Mesenteric fat pad (tissue), 1 donor: ENCODE measurements around the gene SEMA5A. TPM values are rescaled to one million over a fixed set of nuclear protein-coding genes. Genes with fewer than 3 reads are reported as not detected.

ENCODE experiments used
- DNase-seq: peaks from one replicate; pipeline ENCODE4 v3.0.0-alpha.2; 2020; ENCODE audit warnings: low spot score
- total RNA-seq: library from RNA; stranded (reverse); fragmentation: NEBNext Ultra II Directional; extraction: Animal tissue kit (Norgen Biotek cat#: 25700); gene quantifications from one replicate; pipeline ENCODE4 v1.2.1, GENCODE V29; 2021
- donor health status: DM: yes; HTN: yes; CAD: no.

SEMA5A gene
- total RNA-seq, 1 donor from 2014 or later: 7.9 TPM

DNA sequence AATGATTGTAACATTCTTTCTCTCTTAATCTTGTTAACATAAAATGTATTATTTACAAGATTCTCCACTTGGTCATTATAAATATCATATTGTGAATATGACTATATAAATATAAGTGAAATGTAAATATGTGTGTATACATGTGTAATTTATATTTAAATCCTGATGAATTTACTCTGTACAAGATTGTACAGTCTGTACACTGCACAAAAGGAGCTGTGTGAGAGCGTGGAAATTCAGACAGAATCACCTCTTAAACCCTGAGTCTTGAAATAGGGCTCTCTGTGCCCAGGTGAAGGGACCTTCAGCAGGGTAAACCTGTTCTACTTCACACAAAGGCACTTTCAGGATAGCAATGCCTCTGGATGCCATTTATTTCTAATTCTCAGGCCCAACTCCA lies 456.0 kb downstream of the SEMA5A start:
- DNase-seq: no peak

DNA sequence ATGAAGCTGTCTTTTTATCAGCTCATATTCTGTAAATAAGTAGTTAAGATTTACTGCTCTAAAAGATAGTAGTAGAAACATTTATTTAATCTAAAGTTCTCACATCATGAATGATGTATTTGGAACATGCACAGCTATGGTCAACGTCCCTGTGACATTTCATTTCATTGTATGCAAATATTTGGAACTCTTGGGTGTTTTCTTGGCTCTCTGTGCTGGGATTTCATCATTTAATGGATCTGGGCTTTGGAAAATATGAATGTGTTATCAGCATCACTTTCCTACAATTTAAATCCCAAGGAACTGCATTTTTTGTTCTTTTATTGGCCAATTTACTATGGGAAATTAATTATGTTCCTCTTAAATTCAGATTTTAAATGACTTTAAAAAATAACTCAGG lies 462.9 kb downstream of the SEMA5A start:
- no peak for DNase-seq

DNA sequence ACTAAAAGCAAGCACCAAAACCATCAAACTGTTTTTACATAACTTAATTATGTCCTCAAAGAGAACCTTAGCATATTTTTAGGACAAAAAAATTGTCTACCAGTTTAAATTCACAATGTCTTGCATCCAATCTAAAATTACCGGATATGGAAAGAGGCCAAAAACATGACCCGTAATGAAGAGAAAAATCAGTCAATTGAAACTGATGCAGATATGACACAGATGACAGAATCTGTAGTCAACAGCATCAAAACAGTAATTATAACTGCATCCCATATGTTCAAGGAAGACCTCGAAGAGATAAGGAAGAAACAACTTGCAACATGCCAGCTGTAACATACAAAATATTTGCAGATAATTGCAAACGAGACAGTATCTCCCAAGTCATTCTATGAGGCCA lies 473.2 kb downstream of the SEMA5A start:
- DNase-seq: no peak

DNA sequence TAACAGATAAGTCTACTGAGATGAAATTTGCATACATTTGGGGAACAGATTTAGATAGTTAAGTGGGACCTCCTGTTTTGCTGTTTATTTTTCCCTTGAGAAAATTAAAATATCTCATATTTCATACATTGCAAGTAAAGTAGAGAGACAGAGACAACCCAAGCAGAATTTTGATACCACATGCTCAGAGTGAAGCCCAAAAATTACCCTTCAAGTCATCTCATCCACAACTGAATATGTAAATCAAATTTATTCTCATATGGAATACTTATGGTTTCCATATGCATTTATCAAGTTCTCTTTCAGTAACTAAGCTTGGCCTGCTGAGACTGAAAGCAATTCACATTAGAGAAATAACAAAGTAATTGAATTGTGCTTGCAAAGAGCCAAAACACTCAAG lies 474.4 kb downstream of the SEMA5A start:
- no peak for DNase-seq

DNA sequence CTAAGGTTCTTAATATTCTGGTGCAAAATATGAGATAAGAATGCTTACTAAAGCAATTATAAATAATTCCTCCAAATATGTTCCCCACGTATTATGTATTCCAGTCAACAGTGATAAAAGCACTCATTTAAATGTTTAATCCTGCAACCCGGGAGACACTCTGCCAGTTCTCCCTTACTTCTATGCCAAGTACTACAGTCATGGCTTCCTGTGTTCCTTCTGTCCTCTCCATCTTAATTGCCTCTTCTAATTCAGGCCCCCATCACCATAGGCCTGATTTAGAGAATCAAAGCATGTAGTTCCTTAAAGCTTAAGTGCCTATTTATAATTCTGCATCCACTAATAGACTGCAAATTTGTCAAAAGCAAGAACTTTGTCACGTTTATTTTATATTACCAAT lies 474.8 kb downstream of the SEMA5A start:
- DNase-seq: no peak

DNA sequence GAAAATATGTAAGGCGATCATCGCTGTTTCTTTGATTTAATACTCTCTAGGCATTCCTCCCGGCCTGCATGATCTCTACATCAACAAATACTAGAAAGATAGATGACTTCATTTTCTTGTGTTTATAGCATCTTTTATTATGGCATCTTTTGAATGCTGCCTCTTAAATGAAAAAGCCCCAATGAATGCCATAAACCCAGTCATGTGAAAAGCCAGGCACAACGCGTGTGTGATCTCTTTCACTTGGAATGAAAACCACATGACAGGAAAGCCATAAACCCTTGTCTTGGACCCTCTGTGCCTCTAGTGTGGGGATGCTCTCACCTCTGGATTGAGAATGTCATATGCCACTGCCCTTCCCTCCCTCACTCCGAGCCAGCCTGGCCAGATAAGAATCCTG lies 476.2 kb downstream of the SEMA5A start:
- DNase-seq: no peak

DNA sequence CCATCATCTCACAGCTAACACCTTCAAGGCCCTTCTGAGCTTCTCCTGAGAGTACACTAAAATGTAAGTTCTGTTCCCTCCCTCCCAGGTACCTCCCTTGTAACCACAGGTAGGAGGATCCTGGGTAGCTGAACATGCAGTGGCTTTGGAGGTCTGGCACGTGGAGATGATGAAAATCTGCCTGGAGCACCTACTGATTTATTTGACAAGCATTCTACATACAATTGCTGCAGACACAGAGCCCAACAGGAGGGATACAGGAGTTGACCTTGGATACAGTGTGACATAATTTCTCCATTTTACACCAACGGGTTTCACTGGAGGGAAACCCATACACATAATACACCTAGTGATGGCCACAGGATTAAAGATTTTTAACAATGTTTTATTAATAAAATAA lies 478.7 kb downstream of the SEMA5A start:
- DNase-seq: no peak

DNA sequence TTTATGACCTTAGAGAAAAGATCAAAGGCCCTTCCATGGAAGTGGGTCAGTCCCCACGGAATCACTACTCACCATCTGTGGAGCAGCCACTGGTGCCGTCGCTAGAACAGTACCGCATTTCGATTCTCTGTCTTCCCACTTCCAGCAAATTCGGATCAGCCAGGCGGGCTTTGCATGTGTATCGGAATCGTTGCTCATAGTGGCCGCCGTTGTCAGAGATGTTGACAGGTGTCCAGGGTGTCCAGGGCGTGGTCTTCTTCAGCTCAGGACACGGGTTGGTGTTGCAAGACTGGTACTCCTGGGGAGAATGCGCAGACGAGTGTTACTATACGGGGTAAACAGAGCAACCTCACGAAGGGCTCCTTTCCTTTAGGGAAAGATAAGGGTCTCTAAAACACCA lies 479.5 kb downstream of the SEMA5A start:
- DNase-seq: no peak

DNA sequence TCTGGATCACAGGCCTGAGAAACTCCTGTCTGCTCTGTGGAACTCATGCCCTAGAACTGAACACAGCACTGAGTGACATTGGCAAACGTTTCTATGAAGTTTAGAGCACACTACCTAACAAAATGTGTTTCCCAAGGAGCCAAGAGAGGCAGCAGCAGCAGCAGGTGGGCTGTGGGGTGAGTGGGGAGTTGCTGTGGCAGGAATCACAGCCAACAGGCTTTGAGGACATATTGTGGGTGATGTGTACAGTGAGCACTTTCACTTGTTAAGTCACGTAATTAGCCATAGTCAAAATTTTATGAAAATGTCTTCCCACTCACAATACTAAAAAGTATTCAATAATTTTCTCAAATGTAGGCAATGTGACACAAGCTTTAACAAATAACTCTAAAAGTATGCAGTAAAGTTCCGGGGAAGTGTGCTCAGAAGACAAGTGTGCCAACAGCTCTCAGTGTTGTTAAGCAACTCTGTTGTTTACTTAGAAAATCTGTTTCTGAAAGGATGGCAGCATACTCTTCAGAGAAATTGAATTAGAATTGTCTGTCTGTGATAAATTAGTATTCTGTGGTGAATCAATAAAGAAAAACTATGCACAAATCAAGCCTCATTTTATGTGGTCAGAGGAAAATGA lies 482.1 kb downstream of the SEMA5A start:
- no peak for DNase-seq

DNA sequence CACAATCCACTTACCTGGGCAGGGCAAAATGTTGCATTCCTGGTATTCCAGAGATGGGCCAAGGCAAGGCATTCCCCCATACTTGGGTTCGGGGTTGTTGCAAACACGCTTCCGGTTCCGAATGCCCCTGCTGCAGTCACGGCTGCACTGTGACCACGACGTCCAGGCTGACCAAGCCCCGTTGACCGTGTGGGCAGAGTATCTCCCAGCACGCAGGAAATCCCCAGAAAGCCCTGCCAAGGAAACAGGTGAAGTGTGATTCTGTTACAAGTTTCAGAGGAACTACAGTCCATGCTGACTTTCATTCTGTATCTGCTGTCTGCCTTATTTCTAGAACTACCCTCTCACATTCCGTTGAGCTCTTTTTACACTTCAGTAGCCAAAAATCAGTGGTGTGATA lies 483.0 kb downstream of the SEMA5A start:
- no peak for DNase-seq

DNA sequence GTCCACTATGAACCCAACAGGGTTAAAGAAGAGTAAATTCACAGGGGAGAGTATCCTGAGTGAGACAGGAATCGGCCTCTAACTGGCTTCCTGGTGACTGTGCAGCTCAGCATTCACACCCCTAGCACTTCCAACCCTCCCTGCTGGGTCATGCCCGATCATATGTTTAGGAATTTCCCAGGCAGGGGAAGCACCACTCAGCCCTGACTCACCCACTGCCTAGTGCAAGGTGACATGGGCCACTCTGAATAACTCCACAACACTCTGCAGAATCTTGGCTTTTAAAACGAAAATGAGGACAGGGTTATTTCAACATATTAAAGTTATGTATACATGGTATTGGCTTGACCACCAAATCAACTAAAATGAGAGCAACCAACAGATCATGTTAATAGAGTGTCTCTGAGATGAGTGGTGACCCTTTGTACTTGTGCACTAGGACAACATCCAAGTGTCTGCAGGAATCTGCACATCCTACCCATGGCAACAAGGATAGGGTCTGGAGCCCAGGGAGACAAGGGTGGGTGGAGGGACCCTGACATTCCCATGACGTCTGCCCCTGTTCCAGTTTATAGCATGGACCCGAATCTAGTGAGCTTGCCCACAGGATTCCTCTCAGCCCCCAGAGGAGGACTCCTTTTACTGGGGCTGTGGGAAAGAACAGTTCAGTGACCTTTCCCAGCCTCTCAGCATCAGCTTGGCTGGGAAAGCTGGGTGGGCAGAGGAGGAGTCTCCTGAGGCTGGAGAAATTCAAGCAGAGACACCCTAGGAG lies 485.8 kb downstream of the SEMA5A start:
- no peak for DNase-seq

DNA sequence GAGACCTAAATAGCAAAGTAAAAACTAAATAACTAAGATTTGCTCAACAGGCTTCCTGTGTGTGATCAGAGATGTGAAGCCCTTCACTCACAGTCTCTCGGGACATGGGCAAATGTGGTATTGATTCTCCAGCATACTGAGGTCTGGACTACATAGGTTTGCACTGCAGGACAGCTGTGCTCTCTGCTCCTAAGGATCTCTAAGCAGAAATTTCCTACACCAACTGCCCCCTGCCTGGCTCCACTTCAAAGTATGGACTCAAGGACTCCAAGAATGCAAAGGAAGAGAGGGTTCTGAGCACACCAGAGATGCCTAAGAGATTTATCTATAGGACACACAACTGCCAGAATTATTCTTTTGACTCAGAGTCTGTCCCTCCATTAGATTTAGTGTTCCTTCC lies 487.2 kb downstream of the SEMA5A start:
- no peak for DNase-seq

DNA sequence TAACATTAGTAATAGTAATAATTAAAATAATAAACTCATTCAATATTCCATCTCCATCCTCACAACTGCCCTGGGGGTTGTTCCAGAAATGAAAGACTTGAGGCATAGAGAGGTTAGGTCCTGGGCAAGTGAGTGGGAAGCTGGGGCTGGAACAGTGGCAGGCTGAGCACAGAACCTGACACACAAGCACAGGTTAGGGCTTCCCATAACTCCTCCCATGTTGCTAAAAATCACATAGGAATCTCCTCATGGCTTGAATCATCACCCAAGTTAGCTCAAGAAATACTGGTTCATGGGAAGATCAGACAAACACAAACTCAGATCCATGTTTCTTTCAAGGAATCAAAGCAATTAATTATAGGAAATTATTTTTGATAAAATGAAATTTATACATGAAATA lies 487.7 kb downstream of the SEMA5A start:
- no peak for DNase-seq

DNA sequence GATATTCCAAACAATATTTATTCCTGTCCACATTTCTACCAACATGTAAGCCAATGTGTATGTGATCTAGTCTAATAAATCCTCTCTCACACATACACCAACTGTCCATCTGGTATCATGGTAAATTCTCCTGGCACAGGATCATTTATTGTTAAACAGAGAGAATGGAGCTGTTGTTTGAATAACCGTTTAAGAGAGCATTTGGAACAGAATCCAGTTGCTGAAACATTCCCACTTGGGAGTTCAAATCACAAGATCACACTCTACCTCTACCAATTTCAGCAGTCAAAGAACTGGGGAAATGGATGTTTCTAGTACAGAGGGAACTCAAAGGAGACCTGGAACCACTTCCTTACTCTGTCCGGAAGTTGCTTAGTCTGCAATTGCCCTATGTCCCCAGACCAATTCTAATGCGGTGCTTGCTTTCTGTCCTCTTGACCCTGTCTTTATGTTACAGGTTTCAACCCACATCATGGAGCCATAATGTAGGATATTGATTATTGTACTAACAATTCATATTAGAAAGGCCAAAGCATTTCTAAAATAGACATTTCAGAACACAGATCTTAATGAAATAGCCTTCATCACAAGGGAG lies 488.4 kb downstream of the SEMA5A start:
- DNase-seq: no peak

DNA sequence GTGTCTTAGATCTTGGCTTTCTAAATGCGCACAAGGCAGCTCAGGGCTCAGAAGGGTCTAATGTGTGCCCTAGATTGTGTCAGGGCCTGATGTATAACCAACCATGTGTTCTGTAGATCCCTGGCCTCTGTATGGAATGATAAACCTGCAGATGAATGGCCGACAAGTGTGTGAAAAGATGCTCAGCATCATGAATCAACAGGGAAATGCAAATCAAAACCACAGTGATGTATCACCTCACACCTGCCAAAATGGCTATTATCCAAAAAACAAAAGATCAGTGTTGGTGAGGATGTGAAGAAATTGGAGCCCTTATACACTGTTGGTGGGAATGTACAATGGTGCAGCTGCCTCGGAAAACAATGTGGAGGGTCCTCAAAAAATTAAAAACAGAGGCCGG lies 489.8 kb downstream of the SEMA5A start:
- no peak for DNase-seq

DNA sequence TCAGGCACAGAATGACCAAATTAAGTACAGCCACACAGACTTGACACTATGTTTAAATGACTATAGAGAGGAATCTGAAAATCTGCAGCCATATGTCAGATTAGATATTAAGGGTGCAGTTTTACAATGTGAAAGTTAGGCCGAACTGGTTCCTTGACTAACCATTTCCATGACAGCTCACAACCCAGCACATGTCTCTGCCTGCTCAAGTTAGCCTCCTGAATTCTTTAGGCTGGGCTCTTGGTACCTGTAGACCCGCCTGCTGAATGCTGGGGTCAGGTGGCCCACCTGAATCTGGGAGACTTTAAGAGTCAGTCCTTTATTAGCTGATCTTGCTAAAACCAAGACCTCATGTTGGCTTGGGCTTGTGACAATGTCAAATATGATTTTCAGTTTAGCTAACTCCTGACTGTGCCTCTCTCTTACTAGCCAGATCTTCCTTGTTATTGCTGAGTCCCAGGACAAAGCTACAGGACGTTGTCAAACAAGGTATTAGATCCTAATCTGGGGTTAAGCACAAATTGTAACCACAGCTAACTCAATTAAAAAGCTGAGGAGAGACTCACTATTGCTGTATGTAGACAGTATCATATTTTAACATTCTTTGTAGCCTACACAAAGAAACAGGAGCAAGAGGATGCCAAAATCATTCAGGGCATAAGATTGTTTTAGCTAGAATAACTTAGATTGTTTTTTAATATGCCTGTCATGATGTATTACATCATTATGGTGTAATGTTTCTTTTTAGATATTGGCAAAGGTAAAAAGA lies 490.9 kb downstream of the SEMA5A start:
- no peak for DNase-seq

DNA sequence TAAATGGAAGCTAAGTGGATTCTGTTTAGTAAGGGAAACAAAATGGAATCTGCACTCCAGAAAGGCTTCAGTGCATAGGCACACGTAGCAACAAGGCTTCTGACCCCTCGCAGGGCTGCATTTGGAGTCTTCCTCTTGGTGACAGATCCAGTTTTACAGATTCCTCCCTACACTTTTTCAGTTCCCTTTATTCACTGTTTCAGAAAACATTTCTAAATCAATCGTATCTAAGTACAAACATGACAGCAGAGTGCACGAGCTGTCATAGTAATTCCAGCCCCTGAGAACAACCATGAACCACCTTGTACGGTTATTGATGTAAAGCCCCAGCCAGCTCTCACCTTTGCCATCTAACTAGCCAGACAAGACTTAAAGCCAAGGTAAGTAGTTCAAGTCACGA lies 491.6 kb downstream of the SEMA5A start:
- no peak for DNase-seq

DNA sequence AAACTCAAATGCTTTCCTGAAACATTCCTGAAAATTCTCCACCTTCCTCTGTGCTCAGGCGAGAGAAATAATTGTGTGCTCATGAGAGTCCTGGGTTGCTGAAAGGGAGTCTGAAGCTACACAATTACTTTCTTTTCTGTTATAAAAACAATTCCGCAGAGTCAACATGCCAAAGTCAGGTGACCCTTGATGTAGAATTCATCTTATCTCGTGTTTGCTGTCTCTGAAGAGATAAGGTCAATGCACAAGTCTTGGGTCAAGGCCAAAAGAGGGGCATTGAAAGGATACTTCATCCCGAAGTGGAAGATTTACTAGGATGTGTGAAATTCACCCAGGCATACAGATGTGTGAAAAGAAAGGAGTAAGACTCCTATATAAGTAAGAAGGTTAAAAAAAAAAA lies 493.5 kb downstream of the SEMA5A start:
- no peak for DNase-seq

DNA sequence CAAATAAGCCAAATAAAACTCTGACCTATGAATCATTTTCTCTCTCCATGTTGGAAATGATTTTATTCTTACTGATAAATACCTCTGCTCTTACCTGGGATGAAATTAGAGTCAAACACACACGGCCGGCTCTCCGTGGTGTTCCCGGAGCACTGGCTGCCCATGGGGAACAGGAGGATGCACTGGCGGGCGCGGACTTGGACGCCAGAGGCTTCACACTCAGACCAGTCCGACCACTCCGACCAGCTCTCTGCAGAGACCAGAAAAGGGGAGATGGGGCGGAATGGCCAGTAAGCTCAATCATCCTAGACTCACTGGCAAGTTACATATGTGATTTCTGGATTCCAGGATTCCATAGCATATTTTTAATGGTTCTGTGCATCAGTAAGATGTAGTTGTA lies 494.1 kb downstream of the SEMA5A start:
- no peak for DNase-seq

DNA sequence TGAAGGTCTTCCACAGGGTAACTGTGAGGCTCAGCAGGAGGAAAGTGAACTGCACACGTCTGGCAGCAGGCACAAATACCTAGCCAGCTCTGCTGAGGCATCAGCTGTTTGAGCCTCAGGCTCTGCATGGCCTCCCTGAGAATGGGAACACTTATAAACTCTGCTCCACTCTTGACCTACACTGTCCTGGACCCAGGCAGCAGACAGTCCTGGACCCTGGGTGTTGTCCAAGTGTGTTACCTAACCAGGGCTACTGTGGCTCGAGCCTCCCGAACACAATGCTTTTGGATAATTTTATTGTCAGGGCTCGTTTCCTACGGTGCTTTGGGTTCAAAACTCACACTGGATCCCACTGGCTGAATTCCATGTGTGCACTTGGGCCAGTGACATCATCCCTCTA lies 497.9 kb downstream of the SEMA5A start:
- no peak for DNase-seq

DNA sequence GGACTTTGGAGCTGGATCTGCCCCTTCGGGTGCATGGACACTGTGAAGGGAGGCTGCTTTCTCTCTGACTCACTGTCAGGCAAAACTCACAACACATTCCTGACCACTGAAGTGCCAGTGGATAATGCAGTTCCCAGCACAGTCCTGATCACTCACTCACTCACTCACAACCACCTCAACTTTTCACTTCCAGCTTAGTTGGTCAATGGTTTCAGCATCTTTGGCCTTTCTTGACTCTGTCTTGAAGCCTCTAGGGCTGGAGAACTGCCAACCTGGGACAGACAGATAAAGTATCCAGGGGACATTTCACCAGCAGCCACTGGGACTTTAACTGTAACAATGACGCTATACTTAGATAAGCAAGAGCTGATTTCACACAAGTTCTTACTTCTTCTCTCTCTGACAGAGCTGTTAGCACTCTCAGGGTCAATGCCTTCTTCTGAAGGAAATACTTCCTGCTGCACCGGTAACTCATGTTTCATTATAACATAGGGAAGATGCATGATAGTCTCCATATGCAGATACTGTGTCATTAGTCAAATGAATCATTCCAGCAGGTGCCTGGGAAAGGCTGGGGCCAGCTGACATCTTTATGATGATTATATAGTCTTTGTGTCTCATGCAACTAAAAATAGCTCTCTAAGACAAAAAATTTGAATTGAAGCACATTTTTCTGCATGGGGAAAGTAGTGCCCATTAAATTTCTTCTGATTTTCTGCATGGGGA lies 499.0 kb downstream of the SEMA5A start:
- DNase-seq: no peak
